ENCODE data around the gene F8. TPM values are rescaled to one million over a fixed set of nuclear protein-coding genes. Genes with fewer than 3 reads are reported as not detected.

F8 gene
- total and polyA plus RNA-seq, 8 donors: 2.5 to 22.0 (median 8.5) TPM

- H3K4me1 ChIP-seq: peaks cover 0 to 7% (median 7%) of the 10 kb centered on the region in 3 donors
- no peak for DNase-seq
- WGBS, 2 donors: 41 to 49% methylated on average over 6 of the region's 6 CpGs
- no peak for TF ChIP-seq CTCF (IDR thresholded peaks at IDR 0.05)
- H3K36me3 ChIP-seq: no peaks in the 10 kb centered on the region
- H3K4me3 ChIP-seq: no peak overlapping the region
- no peak for FAIRE-seq
- H3K27me3 ChIP-seq: no peaks in the 10 kb centered on the region
- peak overlapping the region in 2 of 4 donors; percentile 14 to 25 for H3K27ac ChIP-seq
- peak; percentile 56 to 67 (median 64) for ATAC-seq
- H3K9me3 ChIP-seq: no peaks in the 10 kb centered on the region
- intact Hi-C loops (cut with DNase I): no loop called here
Measured at GRCh38 chrX:155046129-155046810, 23.7 kb upstream of the F8 start.

GRCh38 chrX:155035688-155036087 is 13.2 kb upstream of the F8 start:
- TF ChIP-seq CTCF (IDR thresholded peaks at IDR 0.05): no peak
- Histone ChIP-seq H3K4me3 (no peak overlapping the region), H3K4me1 (no peaks in the 10 kb centered on the region), H3K9me3 (no peaks in the 10 kb centered on the region), H3K36me3 (no peaks in the 10 kb centered on the region), H3K27me3 (no peaks in the 10 kb centered on the region), H3K27ac (no peak overlapping the region)
- FAIRE-seq: no peak
- intact Hi-C loops (cut with DNase I): no loop called here
- ATAC-seq: no peak
- DNase-seq: no peak
- 78 to 96% methylated on average over 4 of the region's 4 CpGs for WGBS, 2 donors

GRCh38 chrX:155031657-155032056 is 9.1 kb upstream of the F8 start:
- DNase-seq (no peak), ATAC-seq (no peak), FAIRE-seq (no peak)
- Histone ChIP-seq H3K9me3 (no peaks in the 10 kb centered on the region), H3K36me3 (no peaks in the 10 kb centered on the region), H3K4me1 (no peaks in the 10 kb centered on the region), H3K4me3 (no peak overlapping the region), H3K27me3 (no peaks in the 10 kb centered on the region), H3K27ac (no peak overlapping the region)
- no peak for TF ChIP-seq CTCF (IDR thresholded peaks at IDR 0.05)
- intact Hi-C loops (cut with DNase I): no loop called here
- WGBS, 2 donors: 61 to 71% methylated on average over 5 of the region's 5 CpGs

GRCh38 chrX:155028877-155029291 is 6.4 kb upstream of the F8 start:
- FAIRE-seq (no peak), DNase-seq (no peak), ATAC-seq (peak in 1 of 4 donors; percentile 2)
- WGBS, 2 donors: 49 to 51% methylated on average over 2 of the region's 2 CpGs
- H3K27me3 ChIP-seq: no peaks in the 10 kb centered on the region
- H3K4me3 ChIP-seq: peak overlapping the region in 2 of 4 donors; percentile 11 to 58
- H3K4me1 ChIP-seq: peaks cover 0 to 2% (median 0%) of the 10 kb centered on the region in 3 donors
- intact Hi-C loops (cut with DNase I): no loop called here
- H3K27ac ChIP-seq: peak overlapping the region in 2 of 4 donors; percentile 98 to 99
- H3K9me3 ChIP-seq: no peaks in the 10 kb centered on the region
- H3K36me3 ChIP-seq: no peaks in the 10 kb centered on the region
- no peak for TF ChIP-seq CTCF (IDR thresholded peaks at IDR 0.05)

- no peak for ATAC-seq
- DNase-seq: no peak
- 2 to 19% methylated on average over 3 of the region's 3 CpGs for WGBS, 2 donors
Measured at GRCh38 chrX:155028129-155028528, 5.6 kb upstream of the F8 start.

More at GRCh38 chrX:155028129-155028528, 5.6 kb upstream of the F8 start:
- no peaks in the 10 kb centered on the region for H3K9me3 ChIP-seq
- no peak for TF ChIP-seq CTCF (IDR thresholded peaks at IDR 0.05)
- H3K27me3 ChIP-seq: no peaks in the 10 kb centered on the region
- intact Hi-C loops (cut with DNase I): no loop called here
- no peak for FAIRE-seq
- H3K36me3 ChIP-seq: no peaks in the 10 kb centered on the region
- peak overlapping the region in 3 of 4 donors; percentile 91 to 99 (median 98) for H3K27ac ChIP-seq
- peaks cover 0 to 2% (median 0%) of the 10 kb centered on the region in 3 donors for H3K4me1 ChIP-seq
- peak overlapping the region; percentile 36 to 58 (median 40) for H3K4me3 ChIP-seq

All from pancreas (tissue), 10 donors.